Fibroblast of villous mesenchyme (primary cell): ENCODE measurements around the gene SRP54. TPM values are rescaled to one million over a fixed set of nuclear protein-coding genes. Genes with fewer than 3 reads are reported as not detected.

Source experiments
- DNase-seq: peaks from one replicate; pipeline ENCODE4 v3.0.0-alpha.2; 2010; ENCODE audit warnings: low read depth
- H3K4me3 ChIP-seq: 2 replicates; pipeline ENCODE4 v1.5.1; 2011; ENCODE audit warnings: low read depth, mild to moderate bottlenecking, low read length
- CTCF ChIP-seq: IDR thresholded peaks from 2 replicates; pipeline ENCODE4 v1.5.1; 2012; ENCODE audit warnings: low read depth, mild to moderate bottlenecking, low read length; ENCODE audit not compliant: insufficient read depth
- total RNA-seq: library from RNA; depleted of rRNA; stranded (reverse); fragments of >200 nt; gene quantifications from 2 replicates; pipeline ENCODE4 v1.2.3, GENCODE V29; 2012

Gene SRP54
- total RNA-seq, 1 donor: 108 TPM

- DNase-seq: no peak
- H3K4me3 ChIP-seq: peak overlapping the region; percentile 94
- no peak for TF ChIP-seq CTCF
These were observed 462 bp downstream of the SRP54 start for GRCh38 chr14:34983148-34983760.

DNA sequence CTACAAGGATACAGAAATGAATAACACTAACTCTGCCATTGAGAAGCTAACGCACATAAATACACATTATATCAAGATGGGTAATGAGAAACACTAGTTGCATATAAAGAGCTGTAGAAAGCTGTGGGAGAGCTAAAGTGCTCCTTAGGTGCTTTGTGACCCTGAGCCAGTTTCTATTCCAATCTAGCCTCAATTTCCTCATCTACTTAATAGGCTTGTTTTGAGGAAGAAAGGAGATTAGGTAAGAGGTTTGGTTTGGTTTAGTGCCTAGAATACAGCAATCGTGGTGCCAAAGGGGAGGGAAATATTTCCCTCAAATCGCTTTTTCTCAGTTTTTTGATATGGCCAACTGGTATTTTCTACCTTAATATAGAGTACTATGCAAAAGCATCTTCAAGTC is 994 bp downstream of the SRP54 start:
- TF ChIP-seq CTCF: no peak
- peak; percentile 12 for DNase-seq
- peak overlapping the region; percentile 94 for H3K4me3 ChIP-seq

GRCh38 chr14:34985740-34986139 is 2.9 kb downstream of the SRP54 start:
- TF ChIP-seq CTCF: no peak
- DNase-seq: no peak
- H3K4me3 ChIP-seq: no peak overlapping the region

- no peak overlapping the region for H3K4me3 ChIP-seq
- DNase-seq: no peak
- no peak for TF ChIP-seq CTCF
These were observed 4.4 kb downstream of the SRP54 start for GRCh38 chr14:34987180-34987579.

DNA sequence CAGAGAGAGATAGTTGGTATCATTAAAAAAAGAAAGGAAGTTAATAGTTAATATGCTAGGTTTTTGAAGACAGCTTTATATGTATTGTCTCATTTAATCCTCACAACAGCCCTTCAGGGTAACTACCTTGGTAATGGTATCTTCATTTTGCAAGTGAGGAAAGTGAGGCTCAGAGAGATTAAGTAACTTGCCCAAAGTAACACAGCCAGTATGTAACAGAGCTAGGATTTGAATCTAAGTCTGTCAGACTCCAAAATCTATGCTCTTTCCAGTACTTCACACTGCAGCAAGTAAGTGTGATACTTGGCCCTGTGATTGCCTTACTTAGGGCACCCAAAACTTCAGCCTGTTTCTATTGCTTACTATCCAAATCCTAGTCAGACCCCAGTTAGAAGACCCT is 7.0 kb downstream of the SRP54 start:
- TF ChIP-seq CTCF: no peak

DNA sequence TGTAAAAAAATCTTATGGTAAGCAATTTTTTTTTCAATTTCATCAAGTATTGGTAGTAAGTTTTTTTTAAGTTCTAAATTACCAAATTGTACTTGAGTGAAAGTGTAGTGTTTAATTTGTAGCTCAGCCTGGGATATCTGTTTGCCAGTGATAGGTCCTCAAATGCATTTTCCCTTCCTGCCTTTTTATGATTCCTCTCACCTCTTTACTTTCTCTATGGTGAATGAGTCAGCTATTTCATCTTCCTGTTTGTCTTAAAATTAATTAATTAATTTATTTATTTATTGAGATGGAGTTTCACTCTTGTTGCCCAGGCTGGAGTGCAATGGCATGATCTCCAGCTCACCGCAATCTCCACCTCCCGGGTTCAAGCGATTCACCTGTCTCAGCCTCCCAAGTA is 10.6 kb downstream of the SRP54 start:
- no peak overlapping the region for H3K4me3 ChIP-seq
- TF ChIP-seq CTCF: no peak
- DNase-seq: no peak

More for the DNA sequence above, 7.0 kb downstream of the SRP54 start:
- no peak for DNase-seq
- H3K4me3 ChIP-seq: no peak overlapping the region

GRCh38 chr14:34994668-34995067 is 11.9 kb downstream of the SRP54 start:
- TF ChIP-seq CTCF: no peak
- H3K4me3 ChIP-seq: no peak overlapping the region
- DNase-seq: no peak
